Measurements from ENCODE around the gene TAS2R41.

DNA sequence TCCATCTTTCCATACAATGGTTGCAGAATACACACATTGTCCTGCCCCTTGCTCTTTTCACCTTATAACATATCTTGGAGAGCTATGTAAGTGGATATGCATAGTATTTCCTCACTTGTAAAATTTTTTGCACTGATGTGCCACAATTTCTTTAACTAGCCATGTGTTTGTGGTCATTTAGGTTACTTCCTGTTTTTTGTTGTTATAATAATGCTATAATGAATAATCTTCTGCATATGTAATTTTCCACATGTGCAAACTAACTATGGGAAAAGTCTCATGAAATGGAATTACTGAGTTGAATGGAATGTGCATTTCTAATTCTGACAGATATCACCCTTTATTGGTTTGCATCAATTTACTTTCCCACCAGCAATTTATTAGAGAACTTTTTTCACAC is 2.8 kb downstream of the TAS2R41 start:
- TF ChIP-seq POLR2A (IDR thresholded peaks at IDR 0.05; ENCODE audit: low read depth, low read length): no peak
- TF ChIP-seq TAF1 (IDR thresholded peaks at IDR 0.05; ENCODE audit: borderline replicate concordance, low read depth, low read length): no peak
- no peak for TF ChIP-seq POLR2AphosphoS5 (IDR thresholded peaks at IDR 0.05; ENCODE audit: low read depth, low read length)

Data from GM12892 (cell line).